NCI-H2029 treated with DMSO at 0.1 percent for 48 hours (cell line): ENCODE measurements around the gene TRPT1.
A peak's percentile ranks its signal among the peaks of the same experiment; 100 is the strongest.

Experiments used
- DNase-seq: peaks from one replicate; lab custom pipeline; 2025; lab: John Stamatoyannopoulos, UW

Gene TRPT1

DNA sequence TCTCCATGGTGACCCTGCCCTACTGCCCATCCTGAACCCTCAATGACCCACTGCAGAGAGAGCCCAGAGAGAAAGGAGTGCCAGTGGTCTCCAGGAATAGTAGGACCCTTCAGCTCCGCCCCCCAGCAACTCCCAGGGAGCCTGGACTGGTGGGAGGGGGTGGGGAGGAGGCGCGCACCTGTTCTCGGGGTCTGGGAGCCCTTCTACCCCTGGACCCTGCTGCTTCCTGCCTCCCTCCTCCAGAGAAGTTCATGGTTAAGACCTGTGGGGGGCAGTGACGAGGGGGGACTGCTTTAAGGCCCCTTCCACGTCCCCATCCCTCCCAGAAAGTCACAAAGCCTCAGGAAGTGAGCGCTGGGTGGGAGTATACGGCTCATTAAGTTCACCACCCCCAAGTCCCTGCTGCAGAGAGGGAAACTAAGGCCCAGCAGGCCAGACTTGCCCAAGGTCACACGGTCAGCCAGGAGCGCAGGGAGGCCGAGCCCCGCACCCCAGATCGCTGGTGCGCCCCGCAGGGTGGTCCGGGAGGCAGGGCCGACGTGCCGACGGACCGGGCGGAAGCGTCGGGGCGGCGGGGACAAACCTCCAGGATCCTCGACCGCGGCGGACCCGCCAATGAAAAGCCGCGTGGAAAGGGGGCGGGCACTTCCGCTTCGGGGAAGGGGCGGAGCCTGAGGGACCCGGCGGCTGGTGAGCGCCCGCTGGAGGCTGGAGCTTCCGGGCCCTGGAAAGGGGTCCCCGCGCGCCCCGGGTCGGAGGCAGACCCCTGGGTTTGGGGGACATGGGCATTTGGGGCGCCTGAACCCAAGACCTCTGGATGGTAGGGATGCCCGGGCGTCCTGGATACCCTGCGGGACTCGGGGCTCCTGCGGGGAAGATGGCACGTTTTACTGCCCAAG is at the start of gene TRPT1, which contains the start of gene NUDT22:
TSS of gene TRPT1 (minus strand) at position 579 of the 899 bp plus-strand sequence. CDS start at position 253, 326 bp downstream.
TSS of gene NUDT22 (plus strand) at position 667 of the 899 bp plus-strand sequence. CDS start 379 bp downstream, outside the sequence.
- DNase-seq: peak; percentile 23

DNA sequence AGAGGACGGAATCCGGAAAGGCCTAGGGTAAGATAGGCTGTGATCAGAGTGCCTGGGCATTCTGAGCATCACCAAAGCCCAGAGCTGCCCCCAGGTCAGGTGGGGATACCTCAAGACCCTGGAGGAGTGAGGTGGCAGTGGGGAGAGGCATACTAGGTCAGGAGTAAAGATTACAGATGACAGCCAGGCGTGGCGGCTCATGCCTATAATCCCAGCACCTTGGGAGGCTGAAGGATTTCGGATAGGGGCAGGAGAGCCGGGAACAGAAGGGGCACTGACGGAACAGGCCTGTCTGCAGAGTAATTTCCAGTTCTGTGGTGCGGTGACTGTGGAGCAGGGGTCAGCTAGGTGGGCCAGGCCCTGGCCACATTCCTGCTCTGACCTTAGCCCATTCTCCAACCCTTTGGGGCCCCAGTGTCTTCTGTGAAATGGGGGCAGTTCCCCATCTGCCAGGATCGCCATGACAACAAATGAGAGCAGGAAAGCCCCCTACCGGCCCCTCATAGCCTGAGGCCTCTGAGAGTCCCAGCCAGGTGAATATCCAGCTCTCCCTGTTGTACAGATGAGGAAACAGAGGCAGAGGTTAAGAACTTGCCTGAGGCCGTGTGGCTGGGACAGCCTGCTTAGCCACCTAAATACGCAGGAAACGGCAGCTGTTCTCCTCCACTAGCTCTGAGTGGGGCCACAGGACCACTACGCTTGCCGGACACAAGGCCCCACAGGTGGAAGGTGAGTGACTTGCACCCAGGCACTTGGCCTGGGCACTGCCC is 49.2 kb upstream of the TRPT1 start:
- no peak for DNase-seq

DNA sequence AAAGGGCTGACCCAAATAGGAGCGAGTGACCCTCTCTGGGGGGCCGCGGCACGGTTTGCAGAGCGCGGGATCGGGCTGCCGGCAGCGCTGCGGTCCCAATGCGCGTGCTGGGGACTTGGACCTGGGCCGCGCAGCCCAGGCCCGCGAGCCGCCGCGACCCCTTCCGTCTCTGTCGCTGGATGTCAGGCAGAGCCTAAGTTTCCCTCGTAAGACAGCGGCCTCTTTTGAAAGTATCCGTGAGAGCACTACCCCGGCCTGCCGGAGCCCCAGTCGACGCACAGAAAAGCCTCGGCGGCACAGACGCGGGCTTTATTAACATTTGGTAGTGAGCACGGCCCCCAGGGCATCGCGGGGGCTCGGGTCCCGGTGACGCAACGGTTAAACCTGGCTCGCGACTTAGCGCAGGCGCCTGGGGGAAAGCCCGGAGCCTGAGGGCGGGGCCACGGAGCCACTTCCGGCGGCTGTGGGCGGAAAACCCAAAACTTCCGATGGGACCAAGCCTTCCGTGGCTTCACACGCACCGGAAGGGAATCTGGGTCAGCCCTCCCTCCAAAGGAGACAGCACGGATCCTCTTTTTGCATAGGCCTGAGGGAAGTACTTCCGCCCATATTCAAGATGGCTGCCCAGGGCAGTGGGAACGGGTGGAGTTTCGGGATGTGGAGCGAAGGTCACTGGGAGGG is 43.7 kb upstream of the TRPT1 start:
- DNase-seq: peak; percentile 94

GRCh38 chr11:64268893-64269539 is 43.0 kb upstream of the TRPT1 start:
- DNase-seq: no peak

GRCh38 chr11:64268025-64268892 is 42.3 kb upstream of the TRPT1 start:
- peak; percentile 50 for DNase-seq

- no peak for DNase-seq
Measured at GRCh38 chr11:64267207-64267945, 41.4 kb upstream of the TRPT1 start.

- DNase-seq: no peak
Measured at GRCh38 chr11:64266339-64266738, 40.4 kb upstream of the TRPT1 start.

GRCh38 chr11:64265176-64266160 is 39.5 kb upstream of the TRPT1 start:
- DNase-seq: no peak

DNA sequence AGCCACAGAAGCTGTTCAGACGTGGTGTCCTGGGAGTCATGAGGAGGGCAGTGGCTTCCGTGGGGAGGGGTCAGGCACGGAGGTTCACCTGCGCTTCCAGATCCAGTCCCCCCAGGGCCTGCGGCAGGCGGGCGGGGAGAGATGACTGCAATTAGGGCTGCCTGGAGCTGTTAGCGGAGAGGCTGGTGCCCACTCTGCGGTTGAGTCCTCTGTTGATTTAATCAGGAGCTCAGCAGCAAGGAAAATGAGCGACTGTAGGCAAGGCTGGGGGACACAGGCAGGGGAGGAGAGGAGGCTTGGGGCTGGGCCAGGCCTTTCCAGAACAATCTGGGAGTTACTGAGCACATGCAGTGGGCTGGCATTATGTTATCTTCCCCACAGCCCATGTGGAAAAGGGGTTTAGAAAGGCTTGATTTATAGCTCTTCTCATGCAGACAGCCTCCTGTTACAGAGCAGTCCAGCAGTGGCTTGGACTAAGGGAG is 38.4 kb upstream of the TRPT1 start:
- DNase-seq: no peak

DNA sequence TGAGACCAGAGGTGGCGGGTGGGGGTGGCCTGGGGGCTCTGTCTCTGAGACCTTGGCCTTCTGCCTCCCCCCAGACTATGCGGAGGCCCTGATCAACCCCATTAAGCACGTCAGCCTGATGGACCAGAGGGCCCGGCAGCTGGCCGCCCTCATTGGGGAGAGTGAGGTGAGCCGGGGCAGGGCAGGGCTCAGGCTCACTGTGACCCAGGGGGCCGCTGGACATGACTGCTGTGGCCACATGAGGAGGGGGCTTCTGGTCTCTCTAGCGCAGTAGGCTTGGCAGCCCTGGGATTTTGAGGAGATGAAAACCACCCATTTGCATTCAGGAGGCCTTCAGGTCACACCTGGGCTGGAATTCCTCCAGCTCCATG is 37.9 kb upstream of the TRPT1 start:
- no peak for DNase-seq

DNA sequence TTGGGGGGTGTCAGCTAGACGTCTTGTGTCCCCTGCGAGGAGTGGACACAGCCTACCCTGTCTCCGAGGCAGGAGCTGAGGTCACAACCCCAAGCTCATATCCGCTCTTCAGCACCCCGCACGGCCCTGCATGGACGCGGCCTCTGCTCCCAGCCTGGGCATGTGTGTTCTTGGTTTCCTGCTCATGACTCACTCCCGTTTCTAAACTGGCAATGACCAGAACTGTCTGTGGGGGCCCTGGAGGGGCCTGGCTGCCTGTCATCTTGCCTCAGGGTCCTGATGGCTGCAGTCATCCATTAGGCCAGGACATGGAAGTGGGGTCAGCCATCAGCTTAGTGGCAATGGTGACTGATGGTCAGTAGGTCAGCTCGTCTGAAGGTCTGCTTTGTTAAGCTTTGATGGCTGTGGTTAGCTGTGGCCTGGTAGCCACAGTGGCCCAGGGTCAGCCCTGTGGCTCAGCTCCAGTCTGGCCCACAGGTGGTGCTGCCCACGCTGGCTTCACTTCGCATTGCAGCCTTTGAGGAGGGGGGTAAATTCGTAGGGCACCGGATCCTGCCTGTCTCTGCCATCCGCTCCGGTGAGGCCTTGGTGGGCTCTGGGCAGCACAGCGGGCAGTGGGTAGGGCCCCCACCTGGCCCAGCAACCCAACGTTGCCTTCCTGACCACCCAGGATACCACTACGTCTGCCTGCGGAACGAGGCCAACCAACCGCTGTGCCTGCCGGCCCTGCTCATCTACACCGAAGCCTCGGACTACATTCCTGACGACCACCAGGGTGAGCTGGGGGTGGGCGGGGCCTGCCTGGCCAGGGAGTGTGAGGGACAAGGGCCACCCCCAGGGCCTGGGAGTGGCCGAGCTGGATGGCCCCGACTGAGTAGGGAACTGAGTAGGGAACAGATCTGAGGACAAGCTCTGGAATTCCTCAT is 37.3 kb upstream of the TRPT1 start:
- no peak for DNase-seq

DNA sequence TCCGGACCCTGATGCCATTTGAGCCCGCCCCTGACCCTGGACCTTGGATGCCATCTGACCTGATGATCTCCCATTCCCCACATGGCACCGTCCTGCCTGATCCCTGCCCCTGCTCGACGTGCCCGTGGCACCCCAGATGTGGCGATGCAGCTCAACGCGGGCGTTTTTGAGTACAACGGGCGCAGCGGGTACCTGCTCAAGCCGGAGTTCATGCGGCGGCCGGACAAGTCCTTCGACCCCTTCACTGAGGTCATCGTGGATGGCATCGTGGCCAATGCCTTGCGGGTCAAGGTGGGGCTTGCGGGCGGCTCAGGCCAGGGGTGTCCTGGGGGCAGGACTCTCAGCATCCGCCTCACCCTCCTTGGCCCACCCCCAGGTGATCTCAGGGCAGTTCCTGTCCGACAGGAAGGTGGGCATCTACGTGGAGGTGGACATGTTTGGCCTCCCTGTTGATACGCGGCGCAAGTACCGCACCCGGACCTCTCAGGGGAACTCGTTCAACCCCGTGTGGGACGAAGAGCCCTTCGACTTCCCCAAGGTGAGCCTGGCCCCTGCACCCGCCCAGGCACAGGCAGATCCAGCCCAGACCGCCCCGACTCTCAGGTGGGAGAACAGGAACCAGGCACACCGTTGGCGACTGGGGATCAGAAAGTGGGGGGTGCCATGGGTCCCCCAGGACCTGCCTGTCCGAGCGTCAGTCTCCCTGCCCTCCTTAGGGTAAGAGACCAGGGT is 36.5 kb upstream of the TRPT1 start:
- DNase-seq: no peak

DNA sequence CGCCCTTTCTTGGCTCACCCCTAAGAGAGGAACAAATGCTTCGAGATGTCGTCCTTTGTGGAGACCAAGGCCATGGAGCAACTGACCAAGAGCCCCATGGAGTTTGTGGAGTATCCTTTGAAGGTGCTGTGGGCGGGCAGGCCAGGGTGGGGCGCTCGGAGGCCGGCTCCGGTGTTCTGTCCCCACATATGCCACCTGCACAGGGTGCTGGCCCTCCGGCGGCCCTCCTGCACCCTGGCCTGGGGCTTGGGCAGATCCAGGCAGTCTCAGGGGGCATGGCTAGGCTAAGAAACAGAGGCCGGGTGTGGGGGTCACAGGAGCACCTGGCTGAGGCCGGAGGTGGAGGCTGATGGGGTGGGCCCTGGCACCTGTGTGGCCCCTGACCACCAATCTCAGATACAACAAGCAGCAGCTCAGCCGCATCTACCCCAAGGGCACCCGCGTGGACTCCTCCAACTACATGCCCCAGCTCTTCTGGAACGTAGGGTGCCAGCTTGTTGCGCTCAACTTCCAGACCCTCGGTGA is 35.6 kb upstream of the TRPT1 start:
- DNase-seq: no peak

DNA sequence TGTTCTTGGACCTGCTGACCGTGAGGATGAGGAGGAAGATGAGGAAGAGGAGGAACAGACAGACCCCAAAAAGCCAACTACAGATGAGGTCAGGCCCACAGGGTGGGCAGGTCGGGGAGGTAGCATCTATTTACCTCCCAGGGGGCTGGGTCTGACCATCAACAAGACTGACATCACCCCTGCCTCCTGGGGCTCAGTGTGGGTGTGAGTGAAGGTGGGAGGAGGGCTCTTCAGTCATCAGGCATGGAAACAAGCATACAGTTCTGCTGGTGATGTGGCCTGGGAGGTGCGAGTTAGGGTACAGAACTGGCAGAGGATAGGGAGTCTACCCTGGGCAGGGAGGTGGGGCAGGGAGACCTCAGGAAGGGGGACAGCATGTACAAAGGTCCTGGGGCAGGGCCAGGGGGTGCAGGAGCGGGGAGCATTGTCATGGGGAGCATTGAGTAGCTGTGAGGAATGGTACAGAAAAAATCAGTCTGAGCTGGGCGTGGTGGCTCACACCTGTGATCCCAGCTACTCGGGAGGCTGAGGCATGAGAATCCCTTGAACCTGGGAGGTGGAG is 34.2 kb upstream of the TRPT1 start:
- no peak for DNase-seq

GRCh38 chr11:64259533-64260067 is 33.6 kb upstream of the TRPT1 start:
- no peak for DNase-seq

- DNase-seq: no peak
Measured at GRCh38 chr11:64258946-64259532, 33.1 kb upstream of the TRPT1 start.
